Left renal cortex interstitium (tissue), 4 donors: Measurements from ENCODE around the gene CCDC24. TPM values are rescaled to one million over a fixed set of nuclear protein-coding genes. Genes with fewer than 3 reads are reported as not detected.

Experiments
- DNase-seq, 4 donors: peaks; one replicate each; pipeline ENCODE4 v3.0.0-alpha.2; 2013; ENCODE audit warnings: low read depth in 4 of 4, low spot score in 2 of 4, missing footprints in 1 of 4
- polyA plus RNA-seq, 4 donors: library from polyadenylated mRNA; unstranded; fragments of 120-200 nt; gene quantifications; one replicate each; pipeline ENCODE4 v1.2.1, GENCODE V29; 2013; ENCODE audit not compliant: insufficient read length in 4 of 4

CCDC24 gene
- polyA plus RNA-seq, 4 donors, result 13.2 to 30.1 (median 23.5) TPM

DNA sequence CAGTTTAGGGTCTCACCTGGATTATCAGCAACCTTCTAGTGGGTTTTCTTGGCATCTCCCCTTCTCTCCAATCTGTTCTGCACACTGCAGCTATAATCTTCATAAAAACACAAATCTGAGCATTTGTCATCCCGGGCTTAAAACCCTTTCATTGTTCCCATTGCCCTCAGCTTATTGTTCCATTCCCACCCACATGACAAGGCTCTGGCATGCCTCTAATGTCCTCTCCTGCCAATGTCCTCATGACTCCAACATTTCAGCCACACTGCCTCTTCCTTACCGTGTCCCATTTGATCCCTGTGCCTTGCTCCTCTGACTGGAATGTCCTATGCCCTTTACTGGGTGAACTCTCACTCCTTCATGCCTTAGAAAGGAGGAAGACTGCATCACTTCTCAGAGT, 29.1 kb upstream of the CCDC24 start:
- DNase-seq, result no peak

DNA sequence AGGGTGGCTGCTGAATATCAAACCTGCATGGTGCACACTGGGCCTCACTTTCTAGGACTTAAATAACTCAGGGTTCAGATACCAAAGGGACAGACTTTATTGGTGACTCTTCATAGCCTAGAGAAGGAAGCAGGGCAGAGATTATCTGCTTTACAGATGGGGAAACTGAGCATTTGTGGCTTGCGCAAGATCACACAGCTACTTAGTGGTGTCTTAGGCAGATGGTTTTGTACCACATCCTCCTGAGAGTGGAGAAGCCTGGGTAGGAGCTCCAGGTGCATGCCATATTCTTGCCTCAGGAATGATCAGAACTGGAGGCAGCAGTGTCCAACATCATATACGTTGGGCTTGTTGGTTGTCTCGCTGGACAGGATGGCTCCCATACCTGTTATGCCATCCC, 28.4 kb upstream of the CCDC24 start:
- no peak for DNase-seq

DNA sequence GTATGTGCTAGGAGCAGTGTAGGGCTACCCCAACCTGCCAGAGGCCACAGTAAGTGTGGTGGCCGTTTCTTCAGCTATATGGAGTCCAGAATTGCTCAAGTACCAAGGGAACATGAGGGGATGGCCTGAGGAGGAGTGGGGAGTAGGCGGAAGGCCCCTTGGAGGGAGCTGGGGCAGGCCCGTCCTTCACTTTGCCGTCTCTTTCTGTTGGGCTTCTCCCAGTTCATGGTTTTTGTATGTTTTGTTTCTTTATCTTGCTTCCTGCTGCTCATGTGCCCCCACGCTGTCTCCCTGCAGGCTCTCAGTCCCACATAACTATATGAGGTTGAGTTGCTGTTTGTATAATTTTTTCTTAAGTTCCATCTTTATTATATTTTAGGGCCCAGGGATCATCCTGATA, 27.5 kb upstream of the CCDC24 start:
- no peak for DNase-seq

GRCh38 chr1:43965316-43965715, 26.1 kb upstream of the CCDC24 start:
- DNase-seq, result no peak

GRCh38 chr1:43968348-43968948, 23.0 kb upstream of the CCDC24 start:
- no peak for DNase-seq

DNA sequence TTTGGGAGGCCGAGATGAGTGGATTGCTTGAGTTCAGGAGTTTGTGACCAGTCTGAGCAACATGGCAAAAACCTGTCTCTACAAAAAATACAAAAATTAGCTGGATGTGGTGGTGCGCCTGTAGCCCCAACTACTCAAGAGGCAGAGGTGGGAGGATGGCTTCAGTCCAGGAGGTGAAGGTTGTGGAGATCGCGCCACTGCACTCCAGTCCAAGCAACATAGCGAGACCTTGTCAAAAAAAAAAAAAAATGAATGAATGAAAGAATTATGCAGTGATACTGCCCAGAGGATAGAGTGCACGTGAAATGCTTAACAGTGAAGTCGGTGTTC, 22.0 kb upstream of the CCDC24 start:
- DNase-seq, result no peak

DNA sequence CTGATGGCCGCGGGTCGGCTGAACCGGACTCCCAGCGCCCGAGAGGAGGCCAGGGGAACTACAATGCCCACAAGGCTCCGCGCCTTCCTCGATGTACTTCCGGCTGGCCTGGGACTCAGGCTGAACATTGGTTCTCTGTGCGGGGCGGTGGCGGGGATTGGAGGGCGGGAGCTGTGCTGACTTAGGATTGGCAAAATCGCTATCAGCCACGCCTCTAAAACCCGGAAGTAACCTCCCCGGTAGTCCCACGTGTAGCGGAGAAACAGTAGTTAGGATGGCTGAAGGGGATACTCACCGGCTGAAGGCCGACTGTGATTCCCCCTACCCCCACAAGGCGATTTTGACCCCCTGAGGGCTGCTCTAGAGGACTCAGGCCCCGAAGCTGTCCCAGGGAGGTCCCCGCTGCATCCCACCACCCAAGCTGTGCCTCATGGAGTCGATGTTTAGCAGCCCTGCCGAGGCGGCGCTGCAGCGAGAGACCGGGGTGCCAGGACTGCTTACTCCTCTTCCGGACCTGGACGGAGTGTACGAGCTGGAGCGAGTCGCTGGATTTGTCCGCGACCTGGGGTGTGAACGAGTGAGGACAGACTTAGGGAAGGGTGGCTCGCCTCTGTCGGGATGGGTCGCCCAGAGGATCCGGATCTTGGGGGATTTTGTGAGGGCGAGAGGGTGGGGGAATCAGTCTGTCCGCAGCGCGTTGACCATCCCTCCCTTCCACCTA, 21.5 kb upstream of the CCDC24 start, which contains the start of gene DPH2:
Gene DPH2 (plus strand): TSS at position 265 of the 721 bp plus-strand sequence. CDS start 166 bp downstream, at position 431.
- DNase-seq, result peak in 2 of 4 donors; percentile 91 to 95

DNA sequence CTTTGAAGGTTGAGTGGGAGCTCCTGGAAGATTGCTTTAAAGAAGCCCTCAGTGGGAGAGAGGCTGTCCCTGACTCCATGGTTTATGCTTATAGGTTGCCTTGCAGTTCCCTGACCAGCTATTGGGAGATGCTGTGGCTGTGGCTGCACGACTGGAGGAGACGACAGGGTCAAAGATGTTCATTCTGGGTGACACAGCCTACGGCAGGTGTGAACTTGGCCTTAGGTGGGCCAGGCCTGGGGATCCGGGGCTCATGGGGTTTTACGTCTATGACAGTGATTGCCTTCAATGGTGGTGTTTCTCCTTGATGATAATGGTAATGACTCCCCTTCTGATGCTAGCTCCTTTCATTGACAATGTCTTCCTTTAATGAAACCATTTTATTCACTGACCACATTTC, 20.9 kb upstream of the CCDC24 start:
- DNase-seq, result no peak

- DNase-seq, result no peak
Measured at GRCh38 chr1:43970911-43971310, 20.5 kb upstream of the CCDC24 start.

GRCh38 chr1:43971336-43971980, 19.9 kb upstream of the CCDC24 start:
- no peak for DNase-seq

DNA sequence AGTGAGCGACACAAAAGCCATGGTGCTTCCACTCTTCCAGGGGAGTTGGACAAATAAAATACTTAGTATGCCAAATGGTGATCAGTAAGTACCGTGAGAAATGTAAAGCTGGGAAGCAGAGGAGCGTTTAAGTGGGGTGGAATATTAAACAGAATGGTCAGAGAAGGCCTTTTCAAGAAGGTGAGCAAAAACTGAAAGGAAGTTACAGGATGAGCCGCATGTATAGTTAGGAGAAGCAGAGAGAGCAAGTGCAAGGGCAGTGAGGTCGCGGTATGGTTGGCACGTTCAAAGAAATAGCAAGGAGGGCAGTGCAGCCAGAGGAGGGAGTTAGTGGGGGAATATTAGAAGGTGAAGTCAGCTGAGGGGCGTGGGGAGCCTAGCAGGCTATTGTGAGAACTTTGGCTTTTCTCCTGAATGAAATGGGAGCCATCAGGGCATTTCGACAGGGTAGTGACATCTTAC, 17.4 kb upstream of the CCDC24 start:
- DNase-seq, result no peak

- DNase-seq, result peak in 2 of 4 donors; percentile 86 to 89
Measured at GRCh38 chr1:43974443-43975248, 16.8 kb upstream of the CCDC24 start, which contains the start of gene ATP6V0B. TSS of gene ATP6V0B (plus strand) at chr1:43974960. CDS start at chr1:43975041, 81 bp downstream.

GRCh38 chr1:43975249-43975961, 16.0 kb upstream of the CCDC24 start:
- no peak for DNase-seq

DNA sequence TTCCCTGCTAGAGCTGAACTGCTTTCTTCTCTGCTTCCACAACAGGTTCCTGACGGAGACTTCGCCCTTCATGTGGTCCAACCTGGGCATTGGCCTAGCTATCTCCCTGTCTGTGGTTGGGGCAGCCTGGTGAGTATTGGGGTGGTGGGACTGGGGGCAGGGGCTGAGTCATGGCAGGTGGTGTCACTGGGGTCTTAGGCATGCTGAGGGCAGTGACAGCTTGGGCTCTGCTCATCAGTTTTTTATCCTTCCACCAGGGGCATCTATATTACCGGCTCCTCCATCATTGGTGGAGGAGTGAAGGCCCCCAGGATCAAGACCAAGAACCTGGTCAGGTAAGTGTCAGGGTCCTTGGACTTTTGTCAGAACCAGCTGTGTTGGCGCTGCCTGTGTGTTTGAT, 15.4 kb upstream of the CCDC24 start:
- DNase-seq, result no peak

DNA sequence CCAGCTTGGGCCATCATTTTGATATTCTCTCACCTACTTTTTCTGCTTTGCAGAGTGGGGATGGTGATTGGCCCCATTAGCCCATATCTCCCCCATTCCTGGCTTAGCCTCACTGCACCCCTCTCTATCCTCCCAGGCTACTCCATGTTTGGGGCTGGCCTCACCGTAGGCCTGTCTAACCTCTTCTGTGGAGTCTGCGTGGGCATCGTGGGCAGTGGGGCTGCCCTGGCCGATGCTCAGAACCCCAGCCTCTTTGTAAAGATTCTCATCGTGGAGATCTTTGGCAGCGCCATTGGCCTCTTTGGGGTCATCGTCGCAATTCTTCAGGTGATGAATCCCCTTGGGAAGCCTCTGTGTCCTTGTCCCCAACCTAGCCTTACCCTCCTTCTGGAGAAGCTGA, 14.5 kb upstream of the CCDC24 start:
- no peak for DNase-seq

DNA sequence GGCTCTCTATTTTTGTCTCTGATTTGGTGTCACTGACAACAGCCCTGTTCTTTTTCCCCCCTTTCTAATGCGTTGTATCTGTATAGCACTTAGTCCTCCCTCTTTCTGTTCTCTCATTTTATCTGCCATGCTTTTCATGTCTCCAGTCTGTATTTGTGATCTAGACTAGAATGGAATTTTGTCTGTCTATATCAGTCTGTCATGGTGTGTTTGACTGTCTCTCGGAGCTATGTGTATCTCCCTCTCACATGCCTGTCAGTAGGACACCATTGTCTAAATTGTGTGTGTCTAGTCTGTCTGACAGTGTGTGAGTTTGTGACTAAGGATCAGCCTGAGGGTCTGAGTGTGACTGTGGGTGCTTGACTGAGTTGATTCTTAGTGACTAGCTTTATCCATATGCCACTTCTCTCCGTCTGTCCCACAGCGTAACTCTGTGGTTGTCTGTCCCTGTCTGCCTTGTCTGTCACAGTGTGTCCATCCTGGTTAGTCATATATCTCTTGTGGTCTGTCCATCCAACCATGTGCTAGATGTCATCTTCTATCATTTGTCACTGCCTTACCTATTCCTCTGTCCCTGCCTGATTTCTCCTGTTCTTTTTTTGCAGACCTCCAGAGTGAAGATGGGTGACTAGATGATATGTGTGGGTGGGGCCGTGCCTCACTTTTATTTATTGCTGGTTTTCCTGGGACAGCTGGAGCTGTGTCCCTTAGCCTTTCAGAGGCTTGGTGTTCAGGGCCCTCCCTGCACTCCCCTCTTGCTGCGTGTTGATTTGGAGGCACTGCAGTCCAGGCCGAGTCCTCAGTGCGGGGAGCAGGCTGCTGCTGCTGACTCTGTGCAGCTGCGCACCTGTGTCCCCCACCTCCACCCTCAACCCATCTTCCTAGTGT, 13.8 kb upstream of the CCDC24 start:
- DNase-seq, result no peak

DNA sequence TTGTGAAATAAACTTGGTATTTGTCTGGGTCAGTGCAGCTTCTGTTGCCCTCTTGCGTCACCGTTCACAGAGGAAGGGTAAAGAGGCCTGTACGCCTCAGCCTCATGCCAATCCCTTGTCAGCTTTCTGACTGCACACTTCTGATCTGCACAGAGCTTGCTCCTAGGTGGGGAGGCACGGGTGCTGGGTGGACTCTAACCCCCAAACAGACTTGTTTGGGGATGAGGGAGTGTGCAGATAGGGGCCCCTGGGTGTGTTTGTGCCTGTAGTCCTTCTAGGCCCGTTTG, 13.2 kb upstream of the CCDC24 start:
- no peak for DNase-seq

GRCh38 chr1:43978551-43979260, 12.7 kb upstream of the CCDC24 start, which contains the start of gene B4GALT2:
TSS of gene B4GALT2 (plus strand) at chr1:43979210. CDS start at chr1:43981161, 1,951 bp downstream.
- no peak for DNase-seq

- DNase-seq, result no peak
Measured at GRCh38 chr1:43979261-43979527, 12.2 kb upstream of the CCDC24 start.
